Spleen (tissue), 11 donors: ENCODE measurements around the gene RSPO1. TPM values are rescaled to one million over a fixed set of nuclear protein-coding genes. Genes with fewer than 3 reads are reported as not detected.

ENCODE experiments used
- DNase-seq: peaks from one replicate; pipeline ENCODE4 v3.0.0-alpha.2; 2020
- H3K27ac ChIP-seq, 8 donors: fragments of 200-600 bp; sonication (generic) in 7 of 8; 1 replicate in 4 of 8; 2 replicates in 4 of 8; pipeline versions ENCODE4 v1.5.0 to v1.8.0; 2016 to 2021; ENCODE audit warnings: inconsistent platforms in 4 of 8, mild to moderate bottlenecking in 4 of 8, moderate library complexity in 1 of 8
- H3K27me3 ChIP-seq, 7 donors: fragments of 200-600 bp; sonication (generic) in 6 of 7; replicated peaks in 1 of 7; 1 replicate in 4 of 7; 2 replicates in 3 of 7; pipeline versions ENCODE4 v1.5.0 to v1.8.0; 2016 to 2021; ENCODE audit warnings: inconsistent platforms in 3 of 7, mild to moderate bottlenecking in 1 of 7
- H3K36me3 ChIP-seq, 6 donors: fragments of 200-600 bp; sonication (generic) in 5 of 6; 1 replicate in 4 of 6; 2 replicates in 2 of 6; pipeline versions ENCODE4 v1.5.0 to v1.8.0; 2016 to 2021; ENCODE audit warnings: inconsistent platforms in 2 of 6
- H3K4me1 ChIP-seq, 6 donors: fragments of 200-600 bp; sonication (generic) in 5 of 6; 1 replicate in 3 of 6; 2 replicates in 3 of 6; pipeline versions ENCODE4 v1.5.0 to v1.8.0; 2016 to 2021; ENCODE audit warnings: inconsistent platforms in 3 of 6
- H3K4me3 ChIP-seq, 8 donors: fragments of 200-600 bp; sonication (generic) in 7 of 8; 1 replicate in 4 of 8; 2 replicates in 4 of 8; pipeline versions ENCODE4 v1.5.0 to v1.8.0; 2016 to 2021; ENCODE audit warnings: inconsistent platforms in 4 of 8, mild to moderate bottlenecking in 4 of 8, moderate library complexity in 2 of 8
- H3K9me3 ChIP-seq, 8 donors: fragments of 200-600 bp; sonication (generic) in 7 of 8; 1 replicate in 4 of 8; 2 replicates in 4 of 8; pipeline versions ENCODE4 v1.5.0 to v1.8.0; 2016 to 2021; ENCODE audit warnings: inconsistent platforms in 4 of 8
- CTCF ChIP-seq, 11 experiments: fragments of 200-600 bp in 7 of 11; fragments of 450-650 bp in 4 of 11; sonication (generic) in 4 of 11; IDR thresholded peaks in 8 of 11; conservative IDR thresholded peaks in 3 of 11; 1 replicate in 7 of 11; 2 replicates in 4 of 11; pipeline versions ENCODE4 v1.4.0 to v1.8.0; 2016 to 2021; ENCODE audit warnings: antibody characterized with exemption in 11 of 11, inconsistent platforms in 4 of 11, mild to moderate bottlenecking in 1 of 11
- POLR2A ChIP-seq, 3 donors: fragments of 450-650 bp; IDR thresholded peaks; one replicate each; pipeline ENCODE4 v1.5.1; 2017; ENCODE audit warnings: antibody characterized with exemption in 3 of 3, mild to moderate bottlenecking in 1 of 3
- POLR2AphosphoS5 ChIP-seq, 3 donors: sonication (generic); formaldehyde crosslinking; IDR thresholded peaks; one replicate each; pipeline ENCODE4 v1.5.1; 2017; ENCODE audit warnings: antibody characterized with exemption in 3 of 3
- WGBS, 5 donors: extraction: QIAGEN DNeasy Blood & Tissue Kit in 3 of 5; methylation state at CpG; one replicate each; pipeline versions ENCODE4 v1.1.5 to v1.1.7; 2013 to 2018; 5-methylcytosine and 5-hydroxymethylcytosine counted together
- intact Hi-C: fragments of 100-400 bp; cut with DNase I; formaldehyde crosslinking; loops from one replicate; pipeline ENCODE4 v1.15.0; 2023; ENCODE audit warnings: low total_unique reads
- polyA plus RNA-seq, 3 donors: library from polyadenylated mRNA; stranded (reverse); fragments of 200-250 nt; gene quantifications; one replicate each; pipeline ENCODE4 v1.2.1, GENCODE V29; 2013
- total RNA-seq, 7 donors: library from RNA; depleted of rRNA in 3 of 7; stranded (reverse); fragments of >200 nt in 3 of 7; fragmentation: NEBNext Ultra II Directional in 4 of 7; extraction: Animal tissue kit (Norgen Biotek cat#: 25700) in 4 of 7; gene quantifications; one replicate each; pipeline versions ENCODE4 v1.1.0 to v1.2.1, GENCODE V29; 2016 to 2021
- donor health status: healthy with polysubstance abuse.
- donor health status: DM: no; HTN: no; CAD: no; lungs with moderate emphysema.
- donor health status: DM: no; HTN: no; CAD: no.
- donor health status: Bipolar disorder and iron deficiency.
- donor health status: healthy.
- donor health status: DM: no; HTN: no; CAD: no.
- donor health status: DM: yes; HTN: yes; CAD: no.

RSPO1 gene
- total and polyA plus RNA-seq, 10 donors = 0.20 to 1.0 (median 0.48) TPM; not detected in 1

GRCh38 chr1:37575692-37576091, 59.0 kb downstream of the RSPO1 start:
- Histone ChIP-seq H3K36me3 (peaks cover 12 to 100% (median 99%) of the 10 kb centered on the region in 6 donors), H3K27ac (no peak overlapping the region), H3K9me3 (no peaks in the 10 kb centered on the region), H3K4me1 (no peaks in the 10 kb centered on the region), H3K4me3 (no peak overlapping the region), H3K27me3 (no peaks in the 10 kb centered on the region)
- 81 to 93% (median 87%) methylated on average over 5 of the region's 5 CpGs for WGBS, 5 donors
- DNase-seq = no peak
- TF ChIP-seq CTCF (IDR thresholded peaks at IDR 0.05 in 8 of 11, conservative IDR thresholded peaks at IDR 0.05 in 3 of 11) = no peak
- no peak for TF ChIP-seq POLR2A (IDR thresholded peaks at IDR 0.05)
- no peak for TF ChIP-seq POLR2AphosphoS5 (IDR thresholded peaks at IDR 0.05)
- intact Hi-C loops = no loop called here

- Histone ChIP-seq H3K4me3 (no peak overlapping the region), H3K4me1 (no peaks in the 10 kb centered on the region), H3K27me3 (no peaks in the 10 kb centered on the region), H3K9me3 (no peaks in the 10 kb centered on the region), H3K36me3 (peaks cover 12 to 100% (median 95%) of the 10 kb centered on the region in 6 donors), H3K27ac (no peak overlapping the region)
- intact Hi-C loops = no loop called here
- no peak for DNase-seq
- 64 to 75% (median 70%) methylated on average over 7 of the region's 7 CpGs for WGBS, 5 donors
- TF ChIP-seq POLR2A (IDR thresholded peaks at IDR 0.05) (no peak), POLR2AphosphoS5 (IDR thresholded peaks at IDR 0.05) (no peak), CTCF (IDR thresholded peaks at IDR 0.05 in 8 of 11, conservative IDR thresholded peaks at IDR 0.05 in 3 of 11) (no peak)
These were observed 59.7 kb downstream of the RSPO1 start for GRCh38 chr1:37574834-37575480.

DNA sequence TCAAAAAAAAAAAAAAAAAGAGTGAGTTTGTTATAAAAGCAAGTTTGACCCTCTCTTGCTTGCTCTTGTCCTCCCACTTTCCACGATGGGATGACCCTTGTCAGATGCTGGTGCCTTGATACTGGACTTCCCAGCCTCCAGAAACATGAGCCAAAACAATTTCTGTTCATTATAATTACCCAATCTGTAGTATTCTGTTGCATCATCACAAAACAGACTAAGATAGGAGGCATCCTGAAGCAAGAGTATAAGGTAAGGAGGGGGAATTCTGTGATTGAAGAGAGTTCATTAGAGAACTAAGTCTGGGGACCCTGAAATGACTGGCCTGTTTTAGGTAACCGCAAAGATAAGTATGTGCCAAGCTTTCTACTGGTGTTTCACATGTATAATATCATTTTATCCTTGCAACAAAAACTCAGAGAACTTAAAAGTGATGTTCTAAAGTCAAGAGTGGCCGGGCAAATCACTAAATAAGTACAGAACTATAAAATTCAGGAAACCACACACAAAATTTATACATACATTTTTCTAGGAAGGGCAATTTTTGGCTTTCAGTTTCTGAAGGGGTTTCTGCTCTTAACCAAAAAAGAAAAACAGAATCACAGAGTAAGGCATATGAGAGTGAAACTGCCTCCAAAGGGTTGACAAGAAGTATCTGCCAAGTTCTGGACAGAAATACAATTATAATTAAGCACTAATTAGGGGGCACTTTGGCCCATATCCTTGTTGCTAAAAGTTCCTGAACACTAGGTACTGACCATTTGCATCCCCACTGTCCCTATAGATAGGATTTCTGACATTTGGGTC, 64.0 kb downstream of the RSPO1 start:
- WGBS, 5 donors = 81 to 93% (median 89%) methylated on average over 3 of the region's 3 CpGs
- Histone ChIP-seq H3K27ac (no peak overlapping the region), H3K9me3 (no peaks in the 10 kb centered on the region), H3K4me1 (no peaks in the 10 kb centered on the region), H3K36me3 (peaks cover 15 to 100% (median 93%) of the 10 kb centered on the region in 6 donors), H3K4me3 (no peak overlapping the region), H3K27me3 (no peaks in the 10 kb centered on the region)
- TF ChIP-seq POLR2AphosphoS5 (IDR thresholded peaks at IDR 0.05) (no peak), CTCF (IDR thresholded peaks at IDR 0.05 in 8 of 11, conservative IDR thresholded peaks at IDR 0.05 in 3 of 11) (no peak), POLR2A (IDR thresholded peaks at IDR 0.05) (no peak)
- intact Hi-C loops = no loop called here
- no peak for DNase-seq

DNA sequence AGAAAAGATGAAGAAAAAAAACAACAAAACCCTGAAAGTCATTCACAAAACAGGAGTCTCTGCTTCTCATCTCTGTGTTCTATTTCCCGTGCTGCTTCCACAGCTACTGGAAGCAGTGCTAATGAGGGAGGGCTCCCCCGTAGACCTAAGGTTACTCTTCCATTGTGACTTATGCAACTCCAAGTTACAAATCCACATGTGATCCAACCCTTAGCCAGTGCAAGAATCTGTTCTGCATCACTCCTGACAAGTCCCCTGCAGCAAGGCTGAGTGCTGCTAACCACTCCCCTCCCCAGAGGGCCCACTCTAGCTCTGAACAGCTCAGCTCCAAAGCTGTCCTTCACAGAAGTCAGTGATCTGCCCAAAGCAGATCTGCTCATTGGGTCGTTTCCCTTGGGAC, 67.7 kb downstream of the RSPO1 start:
- no peak overlapping the region for H3K4me3 ChIP-seq
- no peaks in the 10 kb centered on the region for H3K9me3 ChIP-seq
- WGBS, 5 donors = 88 to 92% (median 90%) methylated on average over 3 of the region's 3 CpGs
- H3K4me1 ChIP-seq = no peaks in the 10 kb centered on the region
- TF ChIP-seq CTCF (IDR thresholded peaks at IDR 0.05 in 8 of 11, conservative IDR thresholded peaks at IDR 0.05 in 3 of 11) (no peak), POLR2A (IDR thresholded peaks at IDR 0.05) (no peak), POLR2AphosphoS5 (IDR thresholded peaks at IDR 0.05) (no peak)
- peaks cover 10 to 100% (median 70%) of the 10 kb centered on the region in 6 donors for H3K36me3 ChIP-seq
- DNase-seq = no peak
- H3K27me3 ChIP-seq = no peaks in the 10 kb centered on the region
- intact Hi-C loops = no loop called here
- no peak overlapping the region for H3K27ac ChIP-seq
